ENCODE measurements around the gene TMEM94.

The TMEM94 gene

GRCh38 chr17:75506888-75507287 lies 50.5 kb downstream of the TMEM94 start:
- H3K9me3 ChIP-seq (ENCODE audit: low read length): no peaks in the 10 kb centered on the region
- H3K4me1 ChIP-seq (ENCODE audit: insufficient read depth, low read length): peaks cover 7% of the 10 kb centered on the region
- H3K36me3 ChIP-seq (ENCODE audit: insufficient read depth, low read length): peaks cover 46% of the 10 kb centered on the region
- H3K27me3 ChIP-seq (ENCODE audit: insufficient read depth, low read length): no peaks in the 10 kb centered on the region
- H2AFZ ChIP-seq (ENCODE audit: low read depth, low read length): no peak overlapping the region
- no peak overlapping the region for H3K4me3 ChIP-seq (ENCODE audit: low read length)

GRCh38 chr17:75507733-75508719 lies 51.6 kb downstream of the TMEM94 start:
- no peaks in the 10 kb centered on the region for H3K9me3 ChIP-seq (ENCODE audit: low read length)
- peaks cover 50% of the 10 kb centered on the region for H3K36me3 ChIP-seq (ENCODE audit: insufficient read depth, low read length)
- peaks cover 9% of the 10 kb centered on the region for H3K4me1 ChIP-seq (ENCODE audit: insufficient read depth, low read length)
- H2AFZ ChIP-seq (ENCODE audit: low read depth, low read length): no peak overlapping the region
- H3K27me3 ChIP-seq (ENCODE audit: insufficient read depth, low read length): no peaks in the 10 kb centered on the region
- H3K4me3 ChIP-seq (ENCODE audit: low read length): no peak overlapping the region

- Histone ChIP-seq H3K4me1 (ENCODE audit: insufficient read depth, low read length) (peaks cover 14% of the 10 kb centered on the region), H3K27me3 (ENCODE audit: insufficient read depth, low read length) (no peaks in the 10 kb centered on the region), H3K9me3 (ENCODE audit: low read length) (no peaks in the 10 kb centered on the region), H2AFZ (ENCODE audit: low read depth, low read length) (no peak overlapping the region), H3K4me3 (ENCODE audit: low read length) (no peak overlapping the region), H3K36me3 (ENCODE audit: insufficient read depth, low read length) (peaks cover 57% of the 10 kb centered on the region)
Measured at GRCh38 chr17:75508931-75509361, 52.5 kb downstream of the TMEM94 start.

- Histone ChIP-seq H3K4me1 (ENCODE audit: insufficient read depth, low read length) (peaks cover 22% of the 10 kb centered on the region), H3K9me3 (ENCODE audit: low read length) (no peaks in the 10 kb centered on the region), H3K36me3 (ENCODE audit: insufficient read depth, low read length) (peaks cover 51% of the 10 kb centered on the region), H3K4me3 (ENCODE audit: low read length) (no peak overlapping the region), H3K27me3 (ENCODE audit: insufficient read depth, low read length) (no peaks in the 10 kb centered on the region), H2AFZ (ENCODE audit: low read depth, low read length) (no peak overlapping the region)
Measured at GRCh38 chr17:75509528-75510258, 53.3 kb downstream of the TMEM94 start.

- H2AFZ ChIP-seq (ENCODE audit: low read depth, low read length): no peak overlapping the region
- H3K9me3 ChIP-seq (ENCODE audit: low read length): no peaks in the 10 kb centered on the region
- H3K27me3 ChIP-seq (ENCODE audit: insufficient read depth, low read length): no peaks in the 10 kb centered on the region
- H3K4me1 ChIP-seq (ENCODE audit: insufficient read depth, low read length): peaks cover 22% of the 10 kb centered on the region
- H3K36me3 ChIP-seq (ENCODE audit: insufficient read depth, low read length): peaks cover 36% of the 10 kb centered on the region
- no peak overlapping the region for H3K4me3 ChIP-seq (ENCODE audit: low read length)
Measured at GRCh38 chr17:75511270-75511609, 54.8 kb downstream of the TMEM94 start.

- H3K27me3 ChIP-seq (ENCODE audit: insufficient read depth, low read length): no peaks in the 10 kb centered on the region
- H3K9me3 ChIP-seq (ENCODE audit: low read length): no peaks in the 10 kb centered on the region
- no peak overlapping the region for H2AFZ ChIP-seq (ENCODE audit: low read depth, low read length)
- peaks cover 29% of the 10 kb centered on the region for H3K36me3 ChIP-seq (ENCODE audit: insufficient read depth, low read length)
- H3K4me1 ChIP-seq (ENCODE audit: insufficient read depth, low read length): peaks cover 22% of the 10 kb centered on the region
- no peak overlapping the region for H3K4me3 ChIP-seq (ENCODE audit: low read length)
Measured at GRCh38 chr17:75511610-75512575, 55.5 kb downstream of the TMEM94 start.

- Histone ChIP-seq H3K36me3 (ENCODE audit: insufficient read depth, low read length) (peaks cover 26% of the 10 kb centered on the region), H2AFZ (ENCODE audit: low read depth, low read length) (no peak overlapping the region), H3K4me1 (ENCODE audit: insufficient read depth, low read length) (peaks cover 30% of the 10 kb centered on the region), H3K27me3 (ENCODE audit: insufficient read depth, low read length) (no peaks in the 10 kb centered on the region), H3K4me3 (ENCODE audit: low read length) (no peak overlapping the region), H3K9me3 (ENCODE audit: low read length) (no peaks in the 10 kb centered on the region)
Measured at GRCh38 chr17:75512926-75513640, 56.6 kb downstream of the TMEM94 start.

- H3K4me1 ChIP-seq (ENCODE audit: insufficient read depth, low read length): peaks cover 25% of the 10 kb centered on the region
- no peaks in the 10 kb centered on the region for H3K9me3 ChIP-seq (ENCODE audit: low read length)
- H3K36me3 ChIP-seq (ENCODE audit: insufficient read depth, low read length): peaks cover 31% of the 10 kb centered on the region
- H2AFZ ChIP-seq (ENCODE audit: low read depth, low read length): no peak overlapping the region
- H3K4me3 ChIP-seq (ENCODE audit: low read length): peak overlapping the region; percentile 63
- no peaks in the 10 kb centered on the region for H3K27me3 ChIP-seq (ENCODE audit: insufficient read depth, low read length)
Measured at GRCh38 chr17:75513641-75514000, 57.2 kb downstream of the TMEM94 start.

GRCh38 chr17:75514299-75514918 lies 58.0 kb downstream of the TMEM94 start:
- H2AFZ ChIP-seq (ENCODE audit: low read depth, low read length): peak overlapping the region; percentile 23
- peaks cover 36% of the 10 kb centered on the region for H3K36me3 ChIP-seq (ENCODE audit: insufficient read depth, low read length)
- no peaks in the 10 kb centered on the region for H3K9me3 ChIP-seq (ENCODE audit: low read length)
- peaks cover 25% of the 10 kb centered on the region for H3K4me1 ChIP-seq (ENCODE audit: insufficient read depth, low read length)
- H3K27me3 ChIP-seq (ENCODE audit: insufficient read depth, low read length): no peaks in the 10 kb centered on the region
- H3K4me3 ChIP-seq (ENCODE audit: low read length): peak overlapping the region; percentile 63

GRCh38 chr17:75514919-75515495 lies 58.6 kb downstream of the TMEM94 start:
- peak overlapping the region; percentile 63 for H3K4me3 ChIP-seq (ENCODE audit: low read length)
- no peaks in the 10 kb centered on the region for H3K9me3 ChIP-seq (ENCODE audit: low read length)
- H3K36me3 ChIP-seq (ENCODE audit: insufficient read depth, low read length): peaks cover 39% of the 10 kb centered on the region
- H3K4me1 ChIP-seq (ENCODE audit: insufficient read depth, low read length): peaks cover 25% of the 10 kb centered on the region
- no peaks in the 10 kb centered on the region for H3K27me3 ChIP-seq (ENCODE audit: insufficient read depth, low read length)
- H2AFZ ChIP-seq (ENCODE audit: low read depth, low read length): peak overlapping the region; percentile 23

GRCh38 chr17:75515496-75516254 lies 59.2 kb downstream of the TMEM94 start, which contains the start of gene CASKIN2:
Gene CASKIN2, minus strand, starts transcription at chr17:75515537. Its CDS starts 1,733 bp downstream, at chr17:75513804.
- Histone ChIP-seq H3K27me3 (ENCODE audit: insufficient read depth, low read length) (no peaks in the 10 kb centered on the region), H3K9me3 (ENCODE audit: low read length) (no peaks in the 10 kb centered on the region), H3K36me3 (ENCODE audit: insufficient read depth, low read length) (peaks cover 41% of the 10 kb centered on the region), H3K4me3 (ENCODE audit: low read length) (peak within 1 kb of the TSS; percentile 63), H3K4me1 (ENCODE audit: insufficient read depth, low read length) (peaks cover 25% of the 10 kb centered on the region), H2AFZ (ENCODE audit: low read depth, low read length) (peak within 1 kb of the TSS; percentile 95)

All from neuron (in vitro differentiated cells).